ENCODE data around the gene PTHLH.

- TF ChIP-seq CTCF (IDR thresholded peaks at IDR 0.05), result no peak
- TF ChIP-seq POLR2A (IDR thresholded peaks at IDR 0.05), result no peak
Observed at GRCh38 chr12:27975222-27976136, 2.9 kb upstream of the PTHLH start.
